ENCODE measurements around the gene CNDP2.

The CNDP2 gene

DNA sequence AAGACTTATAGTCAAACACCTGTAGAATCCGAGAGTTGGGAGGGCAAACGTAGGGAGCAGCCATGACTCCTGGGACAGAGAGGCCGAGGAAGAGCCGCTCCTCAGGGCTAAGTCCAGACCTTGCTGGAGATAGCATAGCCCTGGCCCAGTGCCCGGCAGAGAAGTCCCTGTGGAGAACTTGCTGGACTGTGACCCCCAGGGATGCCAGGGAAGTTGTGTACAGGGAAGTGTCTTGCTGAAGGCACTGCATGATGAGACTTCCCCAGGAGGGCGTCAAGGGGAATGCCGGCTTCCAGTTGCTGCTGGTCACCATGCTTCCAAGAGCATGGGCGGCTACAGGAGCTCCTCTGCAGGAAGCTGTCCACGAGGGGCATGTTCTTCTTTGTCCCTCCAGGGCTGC is 29.6 kb downstream of the CNDP2 start:
- TF ChIP-seq, protein P1, sequence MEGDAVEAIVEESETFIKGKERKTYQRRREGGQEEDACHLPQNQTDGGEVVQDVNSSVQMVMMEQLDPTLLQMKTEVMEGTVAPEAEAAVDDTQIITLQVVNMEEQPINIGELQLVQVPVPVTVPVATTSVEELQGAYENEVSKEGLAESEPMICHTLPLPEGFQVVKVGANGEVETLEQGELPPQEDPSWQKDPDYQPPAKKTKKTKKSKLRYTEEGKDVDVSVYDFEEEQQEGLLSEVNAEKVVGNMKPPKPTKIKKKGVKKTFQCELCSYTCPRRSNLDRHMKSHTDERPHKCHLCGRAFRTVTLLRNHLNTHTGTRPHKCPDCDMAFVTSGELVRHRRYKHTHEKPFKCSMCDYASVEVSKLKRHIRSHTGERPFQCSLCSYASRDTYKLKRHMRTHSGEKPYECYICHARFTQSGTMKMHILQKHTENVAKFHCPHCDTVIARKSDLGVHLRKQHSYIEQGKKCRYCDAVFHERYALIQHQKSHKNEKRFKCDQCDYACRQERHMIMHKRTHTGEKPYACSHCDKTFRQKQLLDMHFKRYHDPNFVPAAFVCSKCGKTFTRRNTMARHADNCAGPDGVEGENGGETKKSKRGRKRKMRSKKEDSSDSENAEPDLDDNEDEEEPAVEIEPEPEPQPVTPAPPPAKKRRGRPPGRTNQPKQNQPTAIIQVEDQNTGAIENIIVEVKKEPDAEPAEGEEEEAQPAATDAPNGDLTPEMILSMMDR (conservative IDR thresholded peaks at IDR 0.05; ENCODE audit: control insufficient read depth, insufficient read depth, low read depth, low read length), result no peak
- H3K4me3 ChIP-seq (ENCODE audit: control insufficient read depth, low read depth, low read length), result no peak overlapping the region
- no peak for DNase-seq (ENCODE audit: low read depth)

DNA sequence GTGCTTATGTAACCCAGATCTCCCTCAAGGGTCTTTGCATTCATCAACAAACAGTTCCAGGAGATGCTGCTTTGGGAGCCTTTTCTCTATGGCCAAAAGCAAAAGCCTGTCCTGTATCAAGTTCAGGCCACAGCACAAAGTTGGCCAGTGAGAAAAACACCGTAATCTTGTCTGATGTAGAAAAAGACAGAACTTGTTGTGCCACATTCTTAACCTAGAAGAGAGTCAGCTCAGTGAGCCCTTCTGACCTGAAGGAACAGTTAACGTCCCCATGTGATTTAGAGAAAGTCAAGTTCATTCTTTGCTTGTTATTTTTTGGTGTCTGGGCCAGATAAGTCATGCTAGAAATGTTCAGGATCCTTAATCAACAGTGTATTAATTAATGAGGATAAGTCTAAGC is 30.3 kb downstream of the CNDP2 start:
- TF ChIP-seq, protein P1 (conservative IDR thresholded peaks at IDR 0.05; ENCODE audit: control insufficient read depth, insufficient read depth, low read depth, low read length), result no peak
- no peak for DNase-seq (ENCODE audit: low read depth)
- H3K4me3 ChIP-seq (ENCODE audit: control insufficient read depth, low read depth, low read length), result no peak overlapping the region

DNA sequence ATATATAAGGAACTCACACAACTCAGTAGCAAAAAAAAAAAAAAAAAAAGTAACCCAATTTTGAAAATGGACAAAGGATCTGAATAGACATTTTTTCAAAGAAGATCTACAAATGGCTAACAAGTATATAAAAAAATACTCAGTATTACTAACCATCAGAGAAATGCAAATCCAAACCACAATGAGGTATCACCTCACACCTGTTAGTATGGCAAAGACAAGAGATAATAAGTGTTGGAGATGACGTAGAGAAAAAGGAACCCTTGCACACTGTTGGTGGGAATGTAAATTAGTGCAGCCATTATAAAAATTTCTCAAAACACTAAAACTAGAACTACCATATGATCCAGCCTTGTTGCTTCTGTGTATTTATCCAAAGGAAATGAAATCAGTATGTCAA is 32.3 kb downstream of the CNDP2 start:
- H3K4me3 ChIP-seq (ENCODE audit: control insufficient read depth, low read depth, low read length), result no peak overlapping the region
- TF ChIP-seq, protein P1 (conservative IDR thresholded peaks at IDR 0.05; ENCODE audit: control insufficient read depth, insufficient read depth, low read depth, low read length), result no peak
- no peak for DNase-seq (ENCODE audit: low read depth)

DNA sequence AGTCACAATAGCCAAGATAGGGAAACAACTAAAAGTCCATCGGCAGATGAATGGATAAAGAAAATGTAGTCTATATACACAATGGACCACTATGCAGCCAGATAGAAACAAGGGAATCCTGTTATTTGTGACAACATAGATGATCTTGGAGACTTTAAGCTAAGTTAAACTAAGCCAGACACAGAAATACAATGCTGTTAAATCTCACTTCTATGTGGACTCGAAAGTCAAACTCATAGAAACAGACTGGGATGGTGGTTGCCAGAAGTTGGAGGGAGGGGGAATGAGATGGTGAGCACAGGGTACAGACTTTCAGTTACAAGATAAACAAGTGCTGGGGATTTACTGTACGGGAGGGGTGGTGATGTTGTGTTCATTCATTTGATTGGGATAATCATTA is 32.8 kb downstream of the CNDP2 start:
- TF ChIP-seq, protein P1 (conservative IDR thresholded peaks at IDR 0.05; ENCODE audit: control insufficient read depth, insufficient read depth, low read depth, low read length), result no peak
- DNase-seq (ENCODE audit: low read depth), result no peak
- H3K4me3 ChIP-seq (ENCODE audit: control insufficient read depth, low read depth, low read length), result no peak overlapping the region

DNA sequence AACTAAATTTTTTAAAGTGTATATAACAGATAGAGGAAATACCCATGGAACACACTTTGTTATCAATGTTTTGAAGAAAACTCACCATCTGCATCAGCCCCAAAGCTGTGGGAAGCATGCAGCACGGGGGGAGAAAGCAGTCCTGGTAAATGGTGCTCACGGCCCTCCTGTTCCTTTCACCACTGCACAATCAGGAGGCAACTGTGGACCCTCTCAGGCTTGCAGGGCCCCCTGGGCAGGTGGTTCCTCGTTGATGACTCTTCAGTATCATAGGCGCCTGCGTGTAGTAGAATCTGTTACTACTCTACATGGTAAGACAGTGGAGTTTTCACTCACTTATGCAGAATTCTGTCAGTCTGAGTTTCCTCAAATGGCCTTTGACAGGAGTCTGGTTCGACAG is 33.2 kb downstream of the CNDP2 start:
- DNase-seq (ENCODE audit: low read depth), result no peak
- H3K4me3 ChIP-seq (ENCODE audit: control insufficient read depth, low read depth, low read length), result no peak overlapping the region
- TF ChIP-seq, protein P1 (conservative IDR thresholded peaks at IDR 0.05; ENCODE audit: control insufficient read depth, insufficient read depth, low read depth, low read length), result no peak

DNA sequence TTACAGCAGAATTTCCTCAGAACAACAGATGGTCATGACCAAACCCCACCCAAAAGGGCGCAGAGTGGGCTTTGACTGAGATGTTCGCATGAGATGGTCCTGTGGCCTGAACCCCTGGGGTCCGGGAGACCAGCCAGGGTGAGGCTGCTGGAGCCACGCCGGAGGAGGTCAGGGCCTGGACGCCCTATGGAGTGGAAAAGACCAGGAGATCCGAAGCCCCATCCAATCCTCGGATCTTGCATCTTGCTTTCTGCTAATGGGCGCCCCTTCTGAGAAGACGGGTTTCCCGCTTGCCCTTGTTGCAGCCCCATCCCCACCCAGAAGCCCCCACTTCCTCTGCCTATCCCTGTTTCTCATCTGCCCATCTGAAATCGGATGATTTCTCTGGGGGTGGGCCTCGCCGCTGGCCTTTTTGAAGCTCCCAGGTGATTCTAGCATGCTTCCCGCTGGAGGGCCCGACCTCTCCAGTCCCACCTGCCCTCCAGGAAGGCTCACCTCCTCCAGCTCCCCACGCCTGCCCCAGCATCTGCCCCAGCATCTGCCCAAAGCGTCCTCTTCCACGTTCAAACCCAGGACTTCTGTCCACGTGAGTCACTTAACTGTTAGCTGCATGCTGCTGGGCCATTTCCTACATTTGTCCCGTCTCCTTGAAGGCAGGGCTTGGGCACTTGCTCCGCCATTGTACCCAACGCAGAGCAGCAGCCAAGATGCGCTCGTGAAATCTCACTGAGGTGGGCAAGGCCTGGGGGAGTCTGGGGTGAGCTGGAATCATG is 33.8 kb downstream of the CNDP2 start:
- no peak overlapping the region for H3K4me3 ChIP-seq (ENCODE audit: control insufficient read depth, low read depth, low read length)
- DNase-seq (ENCODE audit: low read depth), result no peak
- TF ChIP-seq, protein P1 (conservative IDR thresholded peaks at IDR 0.05; ENCODE audit: control insufficient read depth, insufficient read depth, low read depth, low read length), result no peak

DNA sequence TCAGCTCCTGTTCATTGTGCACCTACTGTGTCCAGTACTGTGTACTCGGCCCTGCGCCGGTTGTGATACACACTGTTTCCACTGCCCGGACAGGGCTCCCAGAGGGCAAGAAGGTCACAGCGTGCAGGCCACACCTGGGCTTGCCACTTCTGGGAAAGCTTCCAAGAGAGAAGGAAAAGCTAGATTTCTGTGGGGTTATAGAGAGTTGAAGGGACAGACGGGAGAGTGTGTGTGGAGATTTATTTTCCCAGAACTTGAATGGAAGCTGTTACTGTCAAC is 34.4 kb downstream of the CNDP2 start:
- no peak for DNase-seq (ENCODE audit: low read depth)
- TF ChIP-seq, protein P1 (conservative IDR thresholded peaks at IDR 0.05; ENCODE audit: control insufficient read depth, insufficient read depth, low read depth, low read length), result no peak

More for the DNA sequence above, 34.4 kb downstream of the CNDP2 start:
- no peak overlapping the region for H3K4me3 ChIP-seq (ENCODE audit: control insufficient read depth, low read depth, low read length)
